PC-9 (cell line): ENCODE results near the gene IQCM. TPM values are rescaled to one million over a fixed set of nuclear protein-coding genes. Genes with fewer than 3 reads are reported as not detected.

ENCODE experiments used
- BruUV-seq: library from RNA; stranded (reverse); fragments of 400-500 nt; replicated peaks from 2 replicates; lab custom pipeline; 2021; lab: Mats Ljungman, UMichigan
- CTCF ChIA-PET: fragments of 300-600 bp; sonication (Branson Sonifier 250); formaldehyde crosslinking; loops from one replicate; lab custom pipeline; 2022; ENCODE audit warnings: antibody characterized with exemption; lab: Charles Lee
- POLR2A ChIA-PET: fragments of 300-600 bp; sonication (Branson Sonifier 250); formaldehyde crosslinking; loops from one replicate; lab custom pipeline; 2022; ENCODE audit warnings: antibody characterized with exemption; ENCODE audit not compliant: unreplicated experiment; lab: Charles Lee
- DNase-seq, 2 experiments: peaks; one replicate each; pipeline versions ENCODE4 v3.0.0 to v3.0.0-alpha.2; 2015 to 2022; ENCODE audit warnings: mixed read lengths in 1 of 2
- H2AFZ ChIP-seq: fragments of 200-600 bp; sonication (generic); 2 replicates; pipeline ENCODE4 v1.8.1; 2017; ENCODE audit warnings: antibody characterized with exemption
- H3F3A ChIP-seq: fragments of 200-600 bp; sonication (generic); 2 replicates; pipeline ENCODE4 v1.8.1; 2017; ENCODE audit warnings: antibody characterized with exemption, mild to moderate bottlenecking, low read depth; ENCODE audit not compliant: insufficient read depth
- H3K27ac ChIP-seq: fragments of 200-600 bp; sonication (generic); 2 replicates; pipeline ENCODE4 v1.6.1; 2016; ENCODE audit warnings: mixed run types
- H3K27me3 ChIP-seq: fragments of 200-600 bp; sonication (generic); 2 replicates; pipeline ENCODE4 v1.6.1; 2016; ENCODE audit warnings: low read depth, mixed run types; ENCODE audit not compliant: insufficient read depth
- H3K36me3 ChIP-seq: fragments of 200-600 bp; sonication (generic); 2 replicates; pipeline ENCODE4 v1.6.1; 2016; ENCODE audit warnings: low read depth, mixed run types
- H3K4me1 ChIP-seq: fragments of 200-600 bp; sonication (generic); replicated peaks from 2 replicates; pipeline ENCODE4 v1.6.1; 2016; ENCODE audit warnings: mixed run types; ENCODE audit not compliant: insufficient read depth
- H3K4me2 ChIP-seq: fragments of 200-600 bp; sonication (generic); 2 replicates; pipeline ENCODE4 v1.6.1; 2017; ENCODE audit warnings: mixed run types
- H3K4me3 ChIP-seq: fragments of 200-600 bp; sonication (generic); 2 replicates; pipeline ENCODE4 v1.6.1; 2016; ENCODE audit warnings: mixed run types
- H3K79me2 ChIP-seq: fragments of 200-600 bp; sonication (generic); 2 replicates; pipeline ENCODE4 v1.6.1; 2017; ENCODE audit warnings: low read depth, mixed run types
- H3K9me2 ChIP-seq: fragments of 200-600 bp; sonication (generic); 2 replicates; pipeline ENCODE4 v1.8.1; 2017; ENCODE audit warnings: mild to moderate bottlenecking; ENCODE audit not compliant: insufficient read depth
- H3K9me3 ChIP-seq: fragments of 200-600 bp; sonication (generic); 2 replicates; pipeline ENCODE4 v1.8.1; 2016; ENCODE audit warnings: low read depth; ENCODE audit not compliant: insufficient read depth
- H4K20me1 ChIP-seq: fragments of 200-600 bp; sonication (generic); 2 replicates; pipeline ENCODE4 v1.8.1; 2017; ENCODE audit not compliant: insufficient read depth
- EZH2 ChIP-seq: fragments of 200-600 bp; sonication (generic); IDR thresholded peaks from 2 replicates; pipeline ENCODE4 v1.8.0; 2017; ENCODE audit warnings: antibody characterized with exemption, low read depth
- intact Hi-C: fragments of 100-400 bp; cut with micrococcal nuclease; formaldehyde crosslinking; loops from one replicate; pipeline ENCODE4 v1.10.0; 2022; ENCODE audit not compliant: unreplicated experiment
- total RNA-seq: library from RNA; stranded (reverse); gene quantifications from 2 replicates; pipeline ENCODE4 v1.2.3, GENCODE V29; 2021
- TF ChIP-seq, protein P1 (sequence below): fragments of 200-600 bp; sonication (generic); conservative IDR thresholded peaks from 2 replicates; pipeline ENCODE4 v1.6.1; 2017; ENCODE audit warnings: mixed run types, antibody characterized with exemption, mild to moderate bottlenecking, moderate library complexity

The IQCM gene
- total RNA-seq, 1 experiment from 2014 or later = not detected

GRCh38 chr4:149523039-149523438 is 292.6 kb downstream of the IQCM start:
- intact Hi-C loops = no loop called here
- no peak overlapping the region for H3K4me3 ChIP-seq
- ChIA-PET CTCF (no interaction called here), POLR2A (no interaction called here)
- no peak overlapping the region for H2AFZ ChIP-seq
- no peak for TF ChIP-seq EZH2
- TF ChIP-seq, protein P1, sequence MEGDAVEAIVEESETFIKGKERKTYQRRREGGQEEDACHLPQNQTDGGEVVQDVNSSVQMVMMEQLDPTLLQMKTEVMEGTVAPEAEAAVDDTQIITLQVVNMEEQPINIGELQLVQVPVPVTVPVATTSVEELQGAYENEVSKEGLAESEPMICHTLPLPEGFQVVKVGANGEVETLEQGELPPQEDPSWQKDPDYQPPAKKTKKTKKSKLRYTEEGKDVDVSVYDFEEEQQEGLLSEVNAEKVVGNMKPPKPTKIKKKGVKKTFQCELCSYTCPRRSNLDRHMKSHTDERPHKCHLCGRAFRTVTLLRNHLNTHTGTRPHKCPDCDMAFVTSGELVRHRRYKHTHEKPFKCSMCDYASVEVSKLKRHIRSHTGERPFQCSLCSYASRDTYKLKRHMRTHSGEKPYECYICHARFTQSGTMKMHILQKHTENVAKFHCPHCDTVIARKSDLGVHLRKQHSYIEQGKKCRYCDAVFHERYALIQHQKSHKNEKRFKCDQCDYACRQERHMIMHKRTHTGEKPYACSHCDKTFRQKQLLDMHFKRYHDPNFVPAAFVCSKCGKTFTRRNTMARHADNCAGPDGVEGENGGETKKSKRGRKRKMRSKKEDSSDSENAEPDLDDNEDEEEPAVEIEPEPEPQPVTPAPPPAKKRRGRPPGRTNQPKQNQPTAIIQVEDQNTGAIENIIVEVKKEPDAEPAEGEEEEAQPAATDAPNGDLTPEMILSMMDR = no peak
- H3K79me2 ChIP-seq = no peaks in the 10 kb centered on the region
- H3F3A ChIP-seq = no peaks in the 10 kb centered on the region
- no peaks in the 10 kb centered on the region for H3K9me2 ChIP-seq
- no peak overlapping the region for H3K4me2 ChIP-seq
- no peaks in the 10 kb centered on the region for H4K20me1 ChIP-seq
- no peaks in the 10 kb centered on the region for H3K4me1 ChIP-seq
- no peaks in the 10 kb centered on the region for H3K36me3 ChIP-seq
- no peaks in the 10 kb centered on the region for H3K27me3 ChIP-seq
- no peaks in the 10 kb centered on the region for H3K9me3 ChIP-seq
- H3K27ac ChIP-seq = no peak overlapping the region
- BruUV-seq = no TSS peak
- DNase-seq = no peak

DNA sequence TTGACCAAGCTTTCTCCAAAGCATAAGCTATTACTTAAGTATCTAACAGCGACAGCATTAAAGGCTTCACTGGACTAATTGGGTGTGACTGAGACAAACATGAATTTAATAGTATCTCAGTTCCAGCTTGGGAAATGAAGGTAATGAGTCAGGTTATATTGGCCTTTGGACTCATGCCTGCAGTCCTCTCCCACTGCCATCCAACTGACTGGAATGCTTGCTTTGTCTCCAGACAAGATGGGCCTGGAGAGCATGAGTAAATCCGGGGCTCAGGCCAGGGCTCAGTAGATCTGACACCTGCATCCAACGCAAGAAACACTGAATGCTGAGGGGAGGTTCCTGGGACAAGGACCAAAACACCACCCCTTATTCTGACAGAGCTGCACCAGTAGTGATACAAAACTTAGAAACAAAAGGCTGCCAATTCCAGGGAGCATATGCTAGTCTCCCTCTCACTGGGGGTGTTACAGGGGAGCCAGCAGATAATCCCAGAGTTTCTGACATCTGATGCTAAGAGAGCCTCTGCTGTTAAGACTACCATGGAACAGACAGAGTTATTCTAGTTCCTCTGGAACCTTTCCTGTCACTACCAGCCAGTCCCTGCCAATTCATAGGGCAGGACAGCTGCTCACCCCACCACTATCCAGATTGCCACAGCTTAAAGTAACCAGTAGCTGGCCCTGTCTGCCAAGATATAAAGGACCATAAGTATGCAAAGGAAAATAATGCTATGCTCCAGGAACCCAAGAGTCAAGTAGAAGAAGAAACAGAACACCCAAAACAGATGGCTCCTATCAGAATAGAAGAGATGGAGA is 293.8 kb downstream of the IQCM start:
- POLR2A ChIA-PET = no interaction called here
- intact Hi-C loops = no loop called here
- no peaks in the 10 kb centered on the region for H3K36me3 ChIP-seq

GRCh38 chr4:149518471-149518870 is 297.2 kb downstream of the IQCM start:
- Histone ChIP-seq H3K36me3 (no peaks in the 10 kb centered on the region), H3K4me3 (no peak overlapping the region), H3K4me1 (no peaks in the 10 kb centered on the region), H3K27me3 (no peaks in the 10 kb centered on the region), H3K4me2 (no peak overlapping the region), H3K79me2 (no peaks in the 10 kb centered on the region), H2AFZ (no peak overlapping the region), H3K9me3 (no peaks in the 10 kb centered on the region), H3F3A (no peaks in the 10 kb centered on the region), H3K27ac (no peak overlapping the region), H4K20me1 (no peaks in the 10 kb centered on the region), H3K9me2 (no peaks in the 10 kb centered on the region)
- intact Hi-C loops = no loop called here
- POLR2A ChIA-PET = no interaction called here
- no TSS peak for BruUV-seq
- CTCF ChIA-PET = no interaction called here
- no peak for DNase-seq
- TF ChIP-seq, protein P1 = no peak
- no peak for TF ChIP-seq EZH2

More for the DNA sequence above, 293.8 kb downstream of the IQCM start:
- Histone ChIP-seq H3K4me2 (no peak overlapping the region), H2AFZ (no peak overlapping the region), H3K27me3 (no peaks in the 10 kb centered on the region), H3K27ac (no peak overlapping the region), H3K79me2 (no peaks in the 10 kb centered on the region), H4K20me1 (no peaks in the 10 kb centered on the region), H3K9me2 (no peaks in the 10 kb centered on the region), H3F3A (no peaks in the 10 kb centered on the region), H3K9me3 (no peaks in the 10 kb centered on the region), H3K4me1 (no peaks in the 10 kb centered on the region), H3K4me3 (no peak overlapping the region)
- no peak for DNase-seq
- no peak for TF ChIP-seq EZH2
- TF ChIP-seq, protein P1 = no peak
- no TSS peak for BruUV-seq
- CTCF ChIA-PET = no interaction called here
